Nephron progenitor cell (in vitro differentiated cells): Measurements from ENCODE around the gene ZBTB40.

Source experiments
- DNase-seq: peaks from one replicate; pipeline ENCODE4 v3.0.0; 2021
- H3K27ac Mint-ChIP-seq: 2 replicates; pipeline ENCODE4 v1.8.0; 2021; ENCODE audit warnings: mild to moderate bottlenecking, moderate library complexity, mixed read lengths
- H3K27me3 Mint-ChIP-seq: 2 replicates; pipeline ENCODE4 v1.8.0; 2021; ENCODE audit warnings: mild to moderate bottlenecking, low read depth, mixed read lengths; ENCODE audit not compliant: poor library complexity
- H3K36me3 Mint-ChIP-seq: 2 replicates; pipeline ENCODE4 v1.8.0; 2021; ENCODE audit warnings: low read depth, mixed read lengths
- H3K4me1 Mint-ChIP-seq: 2 replicates; pipeline ENCODE4 v1.8.0; 2021; ENCODE audit warnings: mixed read lengths
- H3K4me3 Mint-ChIP-seq: 2 replicates; pipeline ENCODE4 v1.8.0; 2021; ENCODE audit warnings: mild to moderate bottlenecking, moderate library complexity, mixed read lengths
- H3K9me3 Mint-ChIP-seq: 2 replicates; pipeline ENCODE4 v1.8.0; 2021; ENCODE audit warnings: mild to moderate bottlenecking, moderate library complexity, mixed read lengths
- CTCF ChIP-seq: fragments of 200-600 bp; sonication (generic); IDR thresholded peaks from 2 replicates; pipeline ENCODE4 v1.5.0; 2021; ENCODE audit warnings: antibody characterized with exemption

Gene ZBTB40

GRCh38 chr1:22476566-22476965, 24.9 kb downstream of the ZBTB40 start:
- H3K36me3 Mint-ChIP-seq: peaks cover 19% of the 10 kb centered on the region
- no peak overlapping the region for H3K27ac Mint-ChIP-seq
- H3K9me3 Mint-ChIP-seq: peaks cover 17% of the 10 kb centered on the region

GRCh38 chr1:22483121-22483520, 31.5 kb downstream of the ZBTB40 start:
- no peak for DNase-seq
- H3K4me1 Mint-ChIP-seq: no peaks in the 10 kb centered on the region
- H3K4me3 Mint-ChIP-seq: no peak overlapping the region
- peaks cover 48% of the 10 kb centered on the region for H3K36me3 Mint-ChIP-seq
- TF ChIP-seq CTCF: no peak
- H3K27ac Mint-ChIP-seq: no peak overlapping the region
- no peaks in the 10 kb centered on the region for H3K27me3 Mint-ChIP-seq
- H3K9me3 Mint-ChIP-seq: peaks cover 51% of the 10 kb centered on the region

More at GRCh38 chr1:22476566-22476965, 24.9 kb downstream of the ZBTB40 start:
- no peak for TF ChIP-seq CTCF
- Mint-ChIP-seq H3K4me3 (no peak overlapping the region), H3K27me3 (no peaks in the 10 kb centered on the region), H3K4me1 (peaks cover 6% of the 10 kb centered on the region)
- no peak for DNase-seq

GRCh38 chr1:22484706-22485345, 33.2 kb downstream of the ZBTB40 start:
- H3K4me3 Mint-ChIP-seq: no peak overlapping the region
- TF ChIP-seq CTCF: no peak
- H3K27me3 Mint-ChIP-seq: no peaks in the 10 kb centered on the region
- peaks cover 37% of the 10 kb centered on the region for H3K36me3 Mint-ChIP-seq
- no peak overlapping the region for H3K27ac Mint-ChIP-seq
- no peaks in the 10 kb centered on the region for H3K4me1 Mint-ChIP-seq
- H3K9me3 Mint-ChIP-seq: peaks cover 43% of the 10 kb centered on the region
- DNase-seq: no peak

- H3K27me3 Mint-ChIP-seq: no peaks in the 10 kb centered on the region
- H3K4me1 Mint-ChIP-seq: no peaks in the 10 kb centered on the region
- peaks cover 37% of the 10 kb centered on the region for H3K9me3 Mint-ChIP-seq
- no peak for DNase-seq
- peaks cover 32% of the 10 kb centered on the region for H3K36me3 Mint-ChIP-seq
- H3K27ac Mint-ChIP-seq: no peak overlapping the region
- no peak overlapping the region for H3K4me3 Mint-ChIP-seq
- TF ChIP-seq CTCF: no peak
Observed at GRCh38 chr1:22485431-22485830, 33.8 kb downstream of the ZBTB40 start.

- Mint-ChIP-seq H3K27ac (no peak overlapping the region), H3K27me3 (no peaks in the 10 kb centered on the region), H3K36me3 (peaks cover 29% of the 10 kb centered on the region), H3K4me3 (no peak overlapping the region), H3K9me3 (peaks cover 31% of the 10 kb centered on the region), H3K4me1 (no peaks in the 10 kb centered on the region)
- DNase-seq: no peak
- TF ChIP-seq CTCF: no peak
Observed at GRCh38 chr1:22487781-22488180, 36.1 kb downstream of the ZBTB40 start.

- no peak for TF ChIP-seq CTCF
- Mint-ChIP-seq H3K27ac (no peak overlapping the region), H3K27me3 (no peaks in the 10 kb centered on the region), H3K4me1 (no peaks in the 10 kb centered on the region), H3K4me3 (no peak overlapping the region), H3K9me3 (peaks cover 27% of the 10 kb centered on the region), H3K36me3 (peaks cover 31% of the 10 kb centered on the region)
- DNase-seq: no peak
Observed at GRCh38 chr1:22488319-22488718, 36.7 kb downstream of the ZBTB40 start.
